Measurements from ENCODE around the gene CCDC110. TPM values are rescaled to one million over a fixed set of nuclear protein-coding genes. Genes with fewer than 3 reads are reported as not detected.

Gene CCDC110
- total and polyA plus RNA-seq, 11 donors = 0.19 to 2.6 (median 0.98) TPM

GRCh38 chr4:185457136-185457535 is 14.4 kb downstream of the CCDC110 start:
- H3K4me3 ChIP-seq = no peak overlapping the region
- DNase-seq (no peak), ATAC-seq (no peak)
- WGBS, 4 donors = 44 to 58% (median 50%) methylated on average over 3 of the region's 3 CpGs
- no peaks in the 10 kb centered on the region for H3K36me3 ChIP-seq
- H3K4me1 ChIP-seq = no peaks in the 10 kb centered on the region
- no peaks in the 10 kb centered on the region for H3K27me3 ChIP-seq
- H3K9me3 ChIP-seq = no peaks in the 10 kb centered on the region
- TF ChIP-seq CTCF (IDR thresholded peaks at IDR 0.05) (no peak), POLR2A (IDR thresholded peaks at IDR 0.05) (no peak)
- H3K27ac ChIP-seq = no peak overlapping the region
- intact Hi-C loops (cut with DNase I) = no loop called here

DNA sequence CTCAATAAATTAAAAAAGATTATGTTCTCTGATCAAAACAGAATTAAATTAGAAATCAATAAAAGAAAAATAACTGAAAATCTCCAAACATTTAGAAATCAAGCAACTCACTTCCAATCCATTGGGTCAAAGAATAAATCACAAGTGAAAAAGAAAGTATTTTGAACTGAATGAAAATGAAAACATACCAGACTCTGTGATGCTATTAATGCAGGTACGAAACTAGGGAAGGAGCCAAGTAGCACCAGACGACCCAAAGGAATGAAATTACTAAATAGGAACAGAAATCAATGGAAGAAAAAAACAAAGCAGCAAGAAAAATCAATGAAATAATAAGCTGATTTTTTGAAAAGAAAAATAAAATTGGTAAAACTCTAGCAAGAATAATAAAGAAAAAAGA is 15.4 kb downstream of the CCDC110 start:
- Histone ChIP-seq H3K4me3 (no peak overlapping the region), H3K4me1 (no peaks in the 10 kb centered on the region), H3K27ac (no peak overlapping the region), H3K9me3 (no peaks in the 10 kb centered on the region), H3K36me3 (no peaks in the 10 kb centered on the region), H3K27me3 (no peaks in the 10 kb centered on the region)
- TF ChIP-seq POLR2A (IDR thresholded peaks at IDR 0.05) (no peak), CTCF (IDR thresholded peaks at IDR 0.05) (no peak)
- no peak for DNase-seq
- intact Hi-C loops (cut with DNase I) = no loop called here
- ATAC-seq = no peak
- 49 to 73% (median 60%) methylated on average over 2 of the region's 2 CpGs for WGBS, 4 donors

- WGBS, 4 donors = 94 to 95% (median 94%) methylated on average over 2 of the region's 2 CpGs
- H3K36me3 ChIP-seq = no peaks in the 10 kb centered on the region
Observed at GRCh38 chr4:185445209-185445608, 26.3 kb downstream of the CCDC110 start.

GRCh38 chr4:185441479-185441878 is 30.1 kb downstream of the CCDC110 start:
- H3K36me3 ChIP-seq = no peaks in the 10 kb centered on the region
- no peaks in the 10 kb centered on the region for H3K27me3 ChIP-seq
- no peak overlapping the region for H3K4me3 ChIP-seq
- H3K27ac ChIP-seq = no peak overlapping the region
- H3K4me1 ChIP-seq = no peaks in the 10 kb centered on the region
- TF ChIP-seq POLR2A (IDR thresholded peaks at IDR 0.05) = no peak
- no peak for TF ChIP-seq CTCF (IDR thresholded peaks at IDR 0.05)
- WGBS, 4 donors = 92 to 96% (median 95%) methylated on average over 2 of the region's 2 CpGs
- intact Hi-C loops (cut with DNase I) = no loop called here
- H3K9me3 ChIP-seq = no peaks in the 10 kb centered on the region
- DNase-seq = no peak
- ATAC-seq = no peak

More at GRCh38 chr4:185445209-185445608, 26.3 kb downstream of the CCDC110 start:
- H3K9me3 ChIP-seq = no peaks in the 10 kb centered on the region
- no peaks in the 10 kb centered on the region for H3K4me1 ChIP-seq
- TF ChIP-seq POLR2A (IDR thresholded peaks at IDR 0.05) (no peak), CTCF (IDR thresholded peaks at IDR 0.05) (no peak)
- DNase-seq = no peak
- no peak overlapping the region for H3K27ac ChIP-seq
- ATAC-seq = no peak
- H3K4me3 ChIP-seq = no peak overlapping the region
- intact Hi-C loops (cut with DNase I) = no loop called here
- no peaks in the 10 kb centered on the region for H3K27me3 ChIP-seq

Data from heart left ventricle (tissue), 16 donors.